Activated CD8-positive, alpha-beta T cell treated with anti-CD3 and anti-CD28 coated beads, Interleukin-2, amount 10 ng/mL, durations not matched to agents 7 days and 5 days (primary cell): ENCODE data around the gene NUPR2. TPM values are rescaled to one million over a fixed set of nuclear protein-coding genes. Genes with fewer than 3 reads are reported as not detected.
"Not testable (repeated sequence)": the region's sequence is repeated elsewhere in the genome, so short reads cannot be mapped to it uniquely, and the experiment has no call there.

Experiments used
- ATAC-seq: fragments of 150-1000 bp; cut with Tn5 transposase; one replicate; pipeline ENCODE4 v1.10.0; 2021; ENCODE audit warnings: moderate library complexity
- CTCF ChIA-PET: fragments of 350-600 bp; sonication (Branson Sonifier 250); formaldehyde crosslinking; loops from one replicate; lab custom pipeline; 2021; ENCODE audit warnings: antibody characterized with exemption; lab: Charles Lee
- POLR2A ChIA-PET: fragments of 350-600 bp; sonication (Branson Sonifier 250); formaldehyde crosslinking; loops from one replicate; lab custom pipeline; 2021; ENCODE audit warnings: antibody characterized with exemption; lab: Charles Lee
- DNase-seq: peaks from one replicate; pipeline ENCODE4 v3.0.0-alpha.2; 2020
- H3K27ac Mint-ChIP-seq: one replicate; pipeline ENCODE4 v1.8.0; 2021; ENCODE audit warnings: mild to moderate bottlenecking, mixed read lengths
- H3K27me3 Mint-ChIP-seq: one replicate; pipeline ENCODE4 v1.8.0; 2021; ENCODE audit warnings: low read depth, mixed read lengths
- H3K36me3 Mint-ChIP-seq: one replicate; pipeline ENCODE4 v1.8.0; 2021; ENCODE audit warnings: low read depth, mixed read lengths
- H3K4me1 Mint-ChIP-seq: one replicate; pipeline ENCODE4 v1.8.0; 2021; ENCODE audit warnings: low read depth, mixed read lengths
- H3K4me3 Mint-ChIP-seq: one replicate; pipeline ENCODE4 v1.8.0; 2021; ENCODE audit warnings: mild to moderate bottlenecking, mixed read lengths
- H3K9me3 Mint-ChIP-seq: one replicate; pipeline ENCODE4 v1.8.0; 2022; ENCODE audit warnings: mixed read lengths; ENCODE audit not compliant: insufficient read depth
- total RNA-seq, 2 experiments: library from RNA; stranded (reverse); gene quantifications; one replicate each; pipeline ENCODE4 v1.2.3, GENCODE V29; 2021

NUPR2 gene
- total RNA-seq, 2 experiments from 2014 or later, result not detected

- no peak overlapping the region for H3K4me3 Mint-ChIP-seq
- ATAC-seq, result no peak
- no peak overlapping the region for H3K27ac Mint-ChIP-seq
Measured at GRCh38 chr7:56081626-56082340, 34.4 kb downstream of the NUPR2 start.

GRCh38 chr7:56080726-56081435, 35.3 kb downstream of the NUPR2 start:
- H3K4me1 Mint-ChIP-seq, DNase-seq, POLR2A ChIA-PET, H3K9me3 Mint-ChIP-seq, ATAC-seq, CTCF ChIA-PET, H3K4me3 Mint-ChIP-seq, H3K27me3 Mint-ChIP-seq: not testable (repeated sequence)
- peaks cover 32% of the 10 kb centered on the region for H3K36me3 Mint-ChIP-seq
- peak overlapping the region; percentile 25 for H3K27ac Mint-ChIP-seq

More at GRCh38 chr7:56081626-56082340, 34.4 kb downstream of the NUPR2 start:
- H3K27me3 Mint-ChIP-seq, result no peaks in the 10 kb centered on the region
- POLR2A ChIA-PET, result no interaction called here
- CTCF ChIA-PET, result no interaction called here
- no peaks in the 10 kb centered on the region for H3K9me3 Mint-ChIP-seq
- peaks cover 26% of the 10 kb centered on the region for H3K36me3 Mint-ChIP-seq
- H3K4me1 Mint-ChIP-seq, result no peaks in the 10 kb centered on the region
- DNase-seq, result no peak

DNA sequence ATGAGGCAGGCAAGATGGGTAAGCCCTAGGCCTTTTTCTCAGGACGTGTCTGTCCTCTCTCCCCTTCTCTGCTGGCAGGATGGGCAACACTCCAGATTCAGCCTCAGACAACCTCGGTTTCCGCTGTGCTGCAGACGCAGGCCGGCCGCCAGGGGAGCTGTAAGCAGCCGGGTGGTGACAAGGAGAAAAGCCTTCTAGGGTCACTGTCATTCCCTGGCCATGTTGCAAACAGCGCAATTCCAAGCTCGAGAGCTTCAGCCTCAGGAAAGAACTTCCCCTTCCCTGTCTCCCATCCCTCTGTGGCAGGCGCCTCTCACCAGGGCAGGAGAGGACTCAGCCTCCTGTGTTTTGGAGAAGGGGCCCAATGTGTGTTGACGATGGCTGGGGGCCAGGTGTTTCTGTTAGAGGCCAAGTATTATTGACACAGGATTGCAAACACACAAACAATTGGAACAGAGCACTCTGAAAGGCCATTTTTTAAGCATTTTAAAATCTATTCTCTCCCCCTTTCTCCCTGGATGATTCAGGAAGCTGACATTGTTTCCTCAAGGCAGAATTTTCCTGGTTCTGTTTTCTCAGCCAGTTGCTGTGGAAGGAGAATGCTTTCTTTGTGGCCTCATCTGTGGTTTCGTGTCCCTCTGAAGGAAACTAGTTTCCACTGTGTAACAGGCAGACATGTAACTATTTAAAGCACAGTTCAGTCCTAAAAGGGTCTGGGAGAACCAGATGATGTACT, 36.6 kb downstream of the NUPR2 start:
- Mint-ChIP-seq H3K4me3 (no peak overlapping the region), H3K36me3 (peaks cover 35% of the 10 kb centered on the region), H3K9me3 (no peaks in the 10 kb centered on the region), H3K4me1 (no peaks in the 10 kb centered on the region), H3K27ac (no peak overlapping the region), H3K27me3 (no peaks in the 10 kb centered on the region)
- CTCF ChIA-PET, result interaction anchor here (1.2 to 1.4 kb wide), 2 partner anchors 14 to 29 kb away, joined by 3 read pairs; partner anchors contain the start of gene PSPH
- no peak for ATAC-seq
- POLR2A ChIA-PET, result no interaction called here
- DNase-seq, result no peak

DNA sequence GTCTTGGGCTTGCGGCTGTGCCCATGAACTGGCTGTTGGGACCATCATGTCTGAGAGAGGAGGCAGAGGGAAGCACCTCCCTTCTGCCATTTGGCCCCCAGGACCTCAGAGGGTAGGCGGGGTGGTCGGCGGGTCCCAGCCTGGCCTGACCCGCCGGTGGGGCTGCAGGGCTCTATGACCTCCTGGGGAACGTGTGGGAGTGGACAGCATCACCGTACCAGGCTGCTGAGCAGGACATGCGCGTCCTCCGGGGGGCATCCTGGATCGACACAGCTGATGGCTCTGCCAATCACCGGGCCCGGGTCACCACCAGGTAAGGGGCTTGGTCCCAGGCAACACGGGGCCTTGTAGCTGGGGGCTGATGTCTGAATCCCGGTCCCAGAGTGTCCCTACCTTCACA, 38.0 kb downstream of the NUPR2 start:
- no peak for ATAC-seq
- Mint-ChIP-seq H3K36me3 (peaks cover 40% of the 10 kb centered on the region), H3K4me3 (no peak overlapping the region), H3K9me3 (no peaks in the 10 kb centered on the region), H3K27ac (no peak overlapping the region), H3K4me1 (peaks cover 5% of the 10 kb centered on the region), H3K27me3 (no peaks in the 10 kb centered on the region)
- no peak for DNase-seq
- CTCF ChIA-PET, result no interaction called here
- POLR2A ChIA-PET, result interaction anchor here (0.6 to 1.2 kb wide), 2 partner anchors 13 to 171 kb away, joined by 4 to 5 read pairs; partner anchors contain the start of gene SUMF2

DNA sequence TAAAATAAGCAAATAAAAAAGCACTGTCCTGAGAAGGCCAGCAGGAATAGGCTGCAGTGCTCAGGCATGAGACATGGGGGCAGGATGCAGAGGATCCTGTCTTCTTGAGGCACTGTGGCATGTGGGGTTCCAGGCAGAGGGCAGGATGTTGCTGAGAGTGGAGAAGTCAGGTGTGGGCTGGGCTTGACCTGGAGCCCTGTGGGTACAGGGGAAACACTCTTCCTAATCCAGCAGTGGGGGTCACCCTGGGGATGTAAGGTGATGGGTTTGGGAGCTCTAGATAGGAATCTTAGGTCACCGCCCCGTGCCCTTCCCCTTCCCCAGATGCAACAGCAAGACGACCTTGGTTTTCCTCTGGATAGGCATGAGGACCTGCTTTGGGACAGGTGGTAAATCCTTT, 38.5 kb downstream of the NUPR2 start:
- Mint-ChIP-seq H3K27me3 (no peaks in the 10 kb centered on the region), H3K4me3 (no peak overlapping the region), H3K36me3 (peaks cover 45% of the 10 kb centered on the region), H3K4me1 (peaks cover 5% of the 10 kb centered on the region), H3K9me3 (no peaks in the 10 kb centered on the region), H3K27ac (no peak overlapping the region)
- DNase-seq (no peak), ATAC-seq (no peak)
- CTCF ChIA-PET, result no interaction called here
- POLR2A ChIA-PET, result interaction anchor here (0.6 to 1.2 kb wide), 2 partner anchors 13 to 171 kb away, joined by 4 to 5 read pairs; partner anchors contain the start of gene SUMF2

DNA sequence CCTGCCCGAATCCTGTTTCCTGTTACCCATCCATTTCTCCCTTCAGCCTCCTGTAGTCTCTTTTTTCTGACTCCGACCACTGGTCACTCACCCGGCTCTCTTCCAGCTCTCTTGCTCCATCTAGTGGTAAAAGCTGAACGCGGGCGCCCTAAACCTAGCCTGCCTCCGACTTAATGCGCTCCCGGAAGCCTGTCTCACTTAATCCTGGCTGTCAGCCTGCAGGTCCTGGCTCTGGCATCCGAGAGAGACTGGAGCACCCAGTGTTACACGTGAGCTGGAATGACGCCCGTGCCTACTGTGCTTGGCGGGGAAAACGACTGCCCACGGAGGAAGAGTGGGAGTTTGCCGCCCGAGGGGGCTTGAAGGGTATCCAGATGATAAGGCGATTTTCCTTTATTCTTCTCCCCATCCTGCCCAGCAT, 41.8 kb downstream of the NUPR2 start:
- ChIA-PET POLR2A (interaction anchor here (0.7 kb wide), 1 partner anchor 423 kb away, joined by 3 read pairs; no protein-coding TSS in a partner anchor), CTCF (interaction anchor here (0.6 to 3.2 kb wide), 19 partner anchors 10 to 433 kb away, joined by 3 to 26 read pairs (median 6); partner anchors contain the start of genes CCT6A, CHCHD2, PSPH and SUMF2)
- no peaks in the 10 kb centered on the region for H3K9me3 Mint-ChIP-seq
- ATAC-seq (peak; percentile 90), DNase-seq (peak; percentile 70)
- H3K4me3 Mint-ChIP-seq, result no peak overlapping the region
- H3K4me1 Mint-ChIP-seq, result peaks cover 5% of the 10 kb centered on the region
- H3K36me3 Mint-ChIP-seq, result peaks cover 40% of the 10 kb centered on the region
- H3K27ac Mint-ChIP-seq, result peak overlapping the region; percentile 50
- H3K27me3 Mint-ChIP-seq, result no peaks in the 10 kb centered on the region

DNA sequence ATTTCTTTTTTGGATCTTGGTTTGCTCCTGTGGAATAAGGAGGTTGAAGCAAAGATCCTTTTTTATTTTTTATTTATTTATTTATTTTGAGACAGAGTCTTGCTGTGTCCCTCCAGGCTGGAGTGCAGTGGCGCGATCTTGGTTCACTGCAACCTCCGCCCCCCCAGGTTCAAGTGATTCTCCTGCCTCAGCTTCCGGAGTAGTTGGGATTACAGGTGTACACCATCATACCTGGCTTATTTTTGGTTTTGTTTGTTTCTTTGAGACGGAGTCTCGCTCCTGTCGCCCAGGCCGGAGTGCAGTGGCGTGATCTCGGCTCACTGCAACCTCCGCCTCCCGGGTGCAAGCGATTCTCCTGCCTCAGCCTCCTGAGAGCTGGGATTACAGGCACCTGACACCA, 49.8 kb downstream of the NUPR2 start:
- DNase-seq, ATAC-seq, H3K9me3 Mint-ChIP-seq, H3K4me3 Mint-ChIP-seq, H3K27me3 Mint-ChIP-seq, H3K27ac Mint-ChIP-seq: not testable (repeated sequence)
- Mint-ChIP-seq H3K4me1 (peaks cover 28% of the 10 kb centered on the region), H3K36me3 (peaks cover 45% of the 10 kb centered on the region)
- POLR2A ChIA-PET, result interaction anchor here (0.6 to 3.9 kb wide), 3 partner anchors 13 to 102 kb away, joined by 3 to 27 read pairs (median 13); partner anchors contain the start of genes CCT6A and PSPH
- CTCF ChIA-PET, result interaction anchor here (2.6 kb wide), 1 partner anchor 15 kb away, joined by 9 read pairs; the partner anchor contains the start of genes CCT6A and PSPH

Other genes starting within 250 kb of the NUPR2 start
- gene ZNF713, start 229.0 kb downstream of the NUPR2 start, total RNA-seq, result 1 to 10 TPM; 1.9 to 2.4 TPM
- gene MRPS17, start 164.5 kb downstream of the NUPR2 start, total RNA-seq, result 10 to 100 TPM; 14.0 to 17.4 TPM
- gene NIPSNAP2, start 151.8 kb downstream of the NUPR2 start, total RNA-seq, result 10 to 100 TPM; 35.0 to 37.2 TPM
- 10 to 100 TPM; 14.6 to 16.8 TPM for gene PSPH, start 65.0 kb downstream of the NUPR2 start, total RNA-seq
- gene CCT6A, start 64.7 kb downstream of the NUPR2 start, total RNA-seq, result 100 to 1,000 TPM; 157 to 170 TPM
- 100 to 1,000 TPM; 121 to 124 TPM for gene SUMF2, start 52.1 kb downstream of the NUPR2 start, total RNA-seq
- 1 to 10 TPM; 1.7 to 2.0 TPM for gene PHKG1, start 23.5 kb downstream of the NUPR2 start, total RNA-seq
- gene CHCHD2, start 9.9 kb downstream of the NUPR2 start, total RNA-seq, result 100 to 1,000 TPM; 526 to 534 TPM